Ovary (tissue), 3 donors: Measurements from ENCODE around the gene PTAR1.

Experiments
- CTCF ChIP-seq, 3 donors: fragments of 450-650 bp in 2 of 3; fragments of 200-600 bp in 1 of 3; IDR thresholded peaks; one replicate each; pipeline versions ENCODE4 v1.5.1 to v1.8.0; 2016 to 2022; ENCODE audit warnings: antibody characterized with exemption in 3 of 3, mild to moderate bottlenecking in 1 of 3
- EP300 ChIP-seq: sonication (generic); formaldehyde crosslinking; IDR thresholded peaks from one replicate; pipeline ENCODE4 v1.6.1; 2017; ENCODE audit warnings: antibody characterized with exemption
- POLR2A ChIP-seq: fragments of 450-650 bp; IDR thresholded peaks from one replicate; pipeline ENCODE4 v1.6.1; 2017; ENCODE audit warnings: antibody characterized with exemption, mild to moderate bottlenecking, moderate library complexity
- donor health status: DM: no; HTN: no; CAD: no.

- no peak for TF ChIP-seq CTCF (IDR thresholded peaks at IDR 0.05)
- TF ChIP-seq POLR2A, result no peak
- no peak for TF ChIP-seq EP300
Observed at GRCh38 chr9:69675563-69675962, 84.2 kb downstream of the PTAR1 start.
